GM23338 (cell line): ENCODE data around the gene TPD52L2. TPM values are rescaled to one million over a fixed set of nuclear protein-coding genes. Genes with fewer than 3 reads are reported as not detected.

Experiments
- ATAC-seq: fragments of 200-7000 bp; cut with Tn5 transposase; 3 replicates; pipeline ENCODE4 v1.9.1; 2020
- DNase-seq: peaks from one replicate; pipeline ENCODE4 v3.0.0-alpha.2; 2015; ENCODE audit warnings: low spot score
- H2AFZ ChIP-seq: fragments of 200-600 bp; sonication (generic); 2 replicates; pipeline ENCODE4 v1.8.0; 2016; ENCODE audit warnings: antibody characterized with exemption, mild to moderate bottlenecking, moderate library complexity
- H3F3A ChIP-seq: fragments of 200-600 bp; sonication (generic); replicated peaks from 2 replicates; pipeline ENCODE4 v1.8.0; 2017; ENCODE audit warnings: antibody characterized with exemption, mixed run types, low read depth
- H3K27ac ChIP-seq: fragments of 200-600 bp; sonication (generic); 2 replicates; pipeline ENCODE4 v1.6.1; 2016; ENCODE audit warnings: low read depth
- H3K27me3 ChIP-seq: fragments of 200-600 bp; sonication (generic); 2 replicates; pipeline ENCODE4 v1.8.0; 2016; ENCODE audit warnings: mild to moderate bottlenecking, mixed run types, moderate library complexity; ENCODE audit not compliant: insufficient read depth
- H3K36me3 ChIP-seq: fragments of 200-600 bp; sonication (generic); 2 replicates; pipeline ENCODE4 v1.8.0; 2016; ENCODE audit warnings: mild to moderate bottlenecking; ENCODE audit not compliant: insufficient read depth
- H3K4me1 ChIP-seq: fragments of 200-600 bp; sonication (generic); 2 replicates; pipeline ENCODE4 v1.8.0; 2016; ENCODE audit warnings: mild to moderate bottlenecking, moderate library complexity; ENCODE audit not compliant: insufficient read depth
- H3K4me2 ChIP-seq: fragments of 200-600 bp; sonication (generic); 2 replicates; pipeline ENCODE4 v1.7.1; 2017; ENCODE audit warnings: mixed run types
- H3K4me3 ChIP-seq: fragments of 200-600 bp; sonication (generic); 2 replicates; pipeline ENCODE4 v1.6.1; 2016; ENCODE audit warnings: mixed run types
- H3K79me2 ChIP-seq: fragments of 200-600 bp; sonication (generic); replicated peaks from 2 replicates; pipeline ENCODE4 v1.8.0; 2017; ENCODE audit warnings: mild to moderate bottlenecking; ENCODE audit not compliant: insufficient read depth
- H3K9me2 ChIP-seq: fragments of 200-600 bp; sonication (generic); 2 replicates; pipeline ENCODE4 v1.8.0; 2017; ENCODE audit not compliant: insufficient read depth
- H4K20me1 ChIP-seq: fragments of 200-600 bp; sonication (generic); replicated peaks from 2 replicates; pipeline ENCODE4 v1.8.0; 2017; ENCODE audit warnings: mild to moderate bottlenecking; ENCODE audit not compliant: insufficient read depth
- H3K27ac Mint-ChIP-seq: 2 replicates; pipeline ENCODE4 v1.8.0; 2020; ENCODE audit warnings: inconsistent platforms, mild to moderate bottlenecking, moderate library complexity, mixed read lengths
- H3K27me3 Mint-ChIP-seq: 3 replicates; pipeline ENCODE4 v1.8.0; 2022; ENCODE audit warnings: low read depth, mild to moderate bottlenecking, moderate library complexity, mixed read lengths, inconsistent platforms; ENCODE audit not compliant: insufficient read depth, poor library complexity
- H3K36me3 Mint-ChIP-seq: 3 replicates; pipeline ENCODE4 v1.8.0; 2021; ENCODE audit warnings: low read depth, mild to moderate bottlenecking, inconsistent platforms, moderate library complexity, mixed read lengths
- H3K4me1 Mint-ChIP-seq: 3 replicates; pipeline ENCODE4 v1.8.0; 2020; ENCODE audit warnings: mild to moderate bottlenecking, inconsistent platforms, mixed read lengths
- H3K4me3 Mint-ChIP-seq: 3 replicates; pipeline ENCODE4 v1.8.0; 2021; ENCODE audit warnings: moderate library complexity, mild to moderate bottlenecking, inconsistent platforms, mixed read lengths
- H3K9me3 Mint-ChIP-seq: 3 replicates; pipeline ENCODE4 v1.8.0; 2020; ENCODE audit warnings: moderate library complexity, mild to moderate bottlenecking, inconsistent platforms, mixed read lengths
- CREB1 ChIP-seq: fragments of 250-450 bp; sonication (Bioruptor Pico); IDR thresholded peaks from 2 replicates; pipeline ENCODE4 v1.5.0; 2020; ENCODE audit warnings: low read depth, mild to moderate bottlenecking, moderate library complexity
- CTCF ChIP-seq, 2 experiments: fragments of 200-600 bp in 1 of 2; sonication (generic) in 1 of 2; conservative IDR thresholded peaks; 2 replicates each; pipeline versions ENCODE4 v1.5.1 to v1.6.1; 2016 to 2017; ENCODE audit warnings: antibody characterized with exemption in 2 of 2, low read depth in 2 of 2, mild to moderate bottlenecking in 2 of 2, moderate library complexity in 1 of 2
- ETS1 ChIP-seq: IDR thresholded peaks from 2 replicates; pipeline ENCODE4 v1.6.1; 2016; ENCODE audit warnings: antibody characterized with exemption
- EZH2 ChIP-seq: fragments of 200-600 bp; sonication (generic); IDR thresholded peaks from one replicate; pipeline ENCODE4 v1.8.0; 2017; ENCODE audit warnings: antibody characterized with exemption, mild to moderate bottlenecking, low read depth; ENCODE audit not compliant: unreplicated experiment
- EZH2phosphoT487 ChIP-seq: fragments of 200-600 bp; sonication (generic); IDR thresholded peaks from one replicate; pipeline ENCODE4 v1.8.1; 2018; ENCODE audit warnings: antibody characterized with exemption; ENCODE audit not compliant: unreplicated experiment
- JUNB ChIP-seq: IDR thresholded peaks from one replicate; pipeline ENCODE4 v1.6.1; 2016; ENCODE audit warnings: antibody characterized with exemption; ENCODE audit not compliant: unreplicated experiment
- NANOG ChIP-seq: IDR thresholded peaks from 2 replicates; pipeline ENCODE4 v1.6.1; 2016; ENCODE audit warnings: antibody characterized with exemption, borderline replicate concordance
- REST ChIP-seq: IDR thresholded peaks from one replicate; pipeline ENCODE4 v1.6.1; 2018; ENCODE audit warnings: antibody characterized with exemption; ENCODE audit not compliant: unreplicated experiment
- STAT1 ChIP-seq: IDR thresholded peaks from one replicate; pipeline ENCODE4 v1.6.1; 2016; ENCODE audit warnings: antibody characterized with exemption; ENCODE audit not compliant: unreplicated experiment
- ZNF331 ChIP-seq: fragments of 250-450 bp; sonication (Bioruptor Pico); IDR thresholded peaks from 2 replicates; pipeline ENCODE4 v1.5.0; 2020; ENCODE audit warnings: low read depth, mild to moderate bottlenecking, moderate library complexity
- polyA plus RNA-seq: library from polyadenylated mRNA; unstranded; fragments of >200 nt; fragmentation: Nextera tagmentation; extraction: Ambion mirVana; gene quantifications from 2 replicates; pipeline ENCODE4 v1.2.1, GENCODE V29; 2016
- total RNA-seq: library from RNA; depleted of rRNA; stranded (reverse); fragments of >200 nt; shearing (Covaris generic); gene quantifications from 2 replicates; pipeline ENCODE4 v1.2.3, GENCODE V29; 2014

TPD52L2 gene
- total and polyA plus RNA-seq, 2 experiments from 2014 or later: 40.2 to 103 TPM

GRCh38 chr20:63819224-63819921 lies 45.7 kb upstream of the TPD52L2 start:
- Histone ChIP-seq H3K4me2 (no peak overlapping the region), H3K27me3 (no peaks in the 10 kb centered on the region), H3K36me3 (no peaks in the 10 kb centered on the region), H3K4me1 (no peaks in the 10 kb centered on the region), H3F3A (peaks cover 17% of the 10 kb centered on the region; the same call in 1 of the 2 replicates), H4K20me1 (peaks cover 26% of the 10 kb centered on the region), H2AFZ (no peak overlapping the region), H3K9me2 (no peaks in the 10 kb centered on the region), H3K4me3 (no peak overlapping the region), H3K27ac (peak overlapping the region; percentile 7; the same call in 1 of the 2 replicates), H3K79me2 (peaks cover 66% of the 10 kb centered on the region)
- no peak overlapping the region for H3K27ac Mint-ChIP-seq
- peaks cover 24% of the 10 kb centered on the region for H3K27me3 Mint-ChIP-seq
- H3K36me3 Mint-ChIP-seq: peaks cover 11% of the 10 kb centered on the region; the same call in 2 of the 3 replicates
- H3K9me3 Mint-ChIP-seq: peaks cover 8% of the 10 kb centered on the region
- ATAC-seq (peak; percentile 39), DNase-seq (peak; percentile 59)
- H3K4me3 Mint-ChIP-seq: no peak overlapping the region
- peaks cover 15% of the 10 kb centered on the region for H3K4me1 Mint-ChIP-seq
- TF ChIP-seq ZNF331 (no peak), CREB1 (CRISPR knock-in tag) (no peak), EZH2phosphoT487 (no peak), CTCF (conservative IDR thresholded peaks at IDR 0.05; ENCODE audit: low read depth in 2 of 2) (peak; percentile 40 to 41)

GRCh38 chr20:63821811-63822210 lies 43.3 kb upstream of the TPD52L2 start:
- ATAC-seq (no peak), DNase-seq (no peak)
- Histone ChIP-seq H3K4me2 (no peak overlapping the region), H3K4me1 (no peaks in the 10 kb centered on the region), H3K4me3 (no peak overlapping the region), H4K20me1 (peaks cover 30% of the 10 kb centered on the region), H3K27ac (no peak overlapping the region), H2AFZ (no peak overlapping the region), H3K79me2 (peaks cover 72% of the 10 kb centered on the region), H3F3A (peaks cover 17% of the 10 kb centered on the region; the same call in 1 of the 2 replicates), H3K36me3 (no peaks in the 10 kb centered on the region), H3K9me2 (no peaks in the 10 kb centered on the region), H3K27me3 (no peaks in the 10 kb centered on the region)
- Mint-ChIP-seq H3K27ac (no peak overlapping the region), H3K9me3 (no peaks in the 10 kb centered on the region), H3K4me1 (peaks cover 21% of the 10 kb centered on the region), H3K4me3 (no peak overlapping the region), H3K36me3 (no peaks in the 10 kb centered on the region; the same call in 2 of the 3 replicates), H3K27me3 (peaks cover 16% of the 10 kb centered on the region)
- TF ChIP-seq CREB1 (CRISPR knock-in tag) (no peak), ETS1 (no peak), EZH2 (no peak), ZNF331 (no peak), REST (no peak), NANOG (no peak), CTCF (conservative IDR thresholded peaks at IDR 0.05; ENCODE audit: low read depth in 2 of 2) (no peak), JUNB (no peak), EZH2phosphoT487 (no peak), STAT1 (no peak)
